ENCODE data around the gene ADRA2C. TPM values are rescaled to one million over a fixed set of nuclear protein-coding genes. Genes with fewer than 3 reads are reported as not detected.

ADRA2C gene
- total RNA-seq, 1 experiment from 2014 or later = 28.1 TPM

- TF ChIP-seq, protein P1, sequence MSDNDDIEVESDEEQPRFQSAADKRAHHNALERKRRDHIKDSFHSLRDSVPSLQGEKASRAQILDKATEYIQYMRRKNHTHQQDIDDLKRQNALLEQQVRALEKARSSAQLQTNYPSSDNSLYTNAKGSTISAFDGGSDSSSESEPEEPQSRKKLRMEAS (IDR thresholded peaks at IDR 0.05) = no peak
- TF ChIP-seq, protein P2, sequence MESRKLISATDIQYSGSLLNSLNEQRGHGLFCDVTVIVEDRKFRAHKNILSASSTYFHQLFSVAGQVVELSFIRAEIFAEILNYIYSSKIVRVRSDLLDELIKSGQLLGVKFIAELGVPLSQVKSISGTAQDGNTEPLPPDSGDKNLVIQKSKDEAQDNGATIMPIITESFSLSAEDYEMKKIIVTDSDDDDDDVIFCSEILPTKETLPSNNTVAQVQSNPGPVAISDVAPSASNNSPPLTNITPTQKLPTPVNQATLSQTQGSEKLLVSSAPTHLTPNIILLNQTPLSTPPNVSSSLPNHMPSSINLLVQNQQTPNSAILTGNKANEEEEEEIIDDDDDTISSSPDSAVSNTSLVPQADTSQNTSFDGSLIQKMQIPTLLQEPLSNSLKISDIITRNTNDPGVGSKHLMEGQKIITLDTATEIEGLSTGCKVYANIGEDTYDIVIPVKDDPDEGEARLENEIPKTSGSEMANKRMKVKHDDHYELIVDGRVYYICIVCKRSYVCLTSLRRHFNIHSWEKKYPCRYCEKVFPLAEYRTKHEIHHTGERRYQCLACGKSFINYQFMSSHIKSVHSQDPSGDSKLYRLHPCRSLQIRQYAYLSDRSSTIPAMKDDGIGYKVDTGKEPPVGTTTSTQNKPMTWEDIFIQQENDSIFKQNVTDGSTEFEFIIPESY (IDR thresholded peaks at IDR 0.05; ENCODE audit: extremely low read depth, insufficient replicate concordance, low read length) = no peak
- no peak for TF ChIP-seq CEBPB (IDR thresholded peaks at IDR 0.05; ENCODE audit: low read depth)
- no peak for TF ChIP-seq ZFX (IDR thresholded peaks at IDR 0.05)
- TF ChIP-seq ZNF274 (IDR thresholded peaks at IDR 0.05; ENCODE audit: low read depth, low read length) = no peak
- TF ChIP-seq FOSL1 (IDR thresholded peaks at IDR 0.05; ENCODE audit: low read depth) = no peak
Measured at GRCh38 chr4:3748136-3748898, 17.9 kb upstream of the ADRA2C start (continued).

DNA sequence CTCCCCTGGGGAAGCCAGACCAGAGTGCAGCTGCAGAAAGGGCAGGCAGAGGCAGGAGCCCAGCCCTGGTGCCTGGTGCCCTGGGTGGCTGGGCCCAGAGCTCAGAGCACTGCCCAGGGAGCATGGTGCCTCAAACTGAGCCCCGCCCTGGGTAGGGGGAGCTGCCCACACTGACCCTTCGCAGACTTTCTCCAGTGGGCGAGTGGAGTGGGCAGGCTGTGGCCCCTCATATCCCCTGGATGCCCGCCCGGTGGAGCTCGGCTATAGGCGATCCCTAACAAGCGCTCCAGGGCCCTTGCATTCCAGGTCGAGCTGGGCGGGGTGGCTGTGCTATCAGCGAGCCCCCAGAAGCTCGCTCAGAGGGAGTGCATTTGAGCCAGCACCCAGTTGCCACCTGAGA lies 17.1 kb upstream of the ADRA2C start:
- Histone ChIP-seq H3K9ac (ENCODE audit: low read length) (no peak overlapping the region), H3K9me3 (ENCODE audit: control insufficient read depth in 1 of 2, insufficient read depth in 1 of 2, low read depth in 1 of 2, low read length in 2 of 2) (no peaks in the 10 kb centered on the region; a peak in 1 of 4 replicates), H4K20me1 (ENCODE audit: insufficient read depth) (no peaks in the 10 kb centered on the region), H3K79me2 (ENCODE audit: insufficient read depth, low read length) (no peaks in the 10 kb centered on the region), H2AFZ (ENCODE audit: low read depth, low read length, poor library complexity, severe bottlenecking) (no peak overlapping the region), H3K4me1 (ENCODE audit: control insufficient read depth in 1 of 2, insufficient read depth in 2 of 2, low read length in 2 of 2) (peaks cover 5 to 23% of the 10 kb centered on the region in 2 experiments; a peak in 3 of 4 replicates), H3K27me3 (ENCODE audit: insufficient read depth, low read length) (no peaks in the 10 kb centered on the region), H3K27ac (ENCODE audit: low read depth, low read length) (no peak overlapping the region), H3K36me3 (ENCODE audit: control insufficient read depth in 1 of 2, insufficient read depth in 2 of 2, low read length in 2 of 2) (no peaks in the 10 kb centered on the region), H3K9me2 (ENCODE audit: insufficient read depth) (no peaks in the 10 kb centered on the region), H3K4me3 (replicated peaks in 1 of 2; ENCODE audit: low read depth in 1 of 2, low read length in 2 of 2) (no peak overlapping the region), H3K4me2 (ENCODE audit: low read length) (no peak overlapping the region)
- intact Hi-C loops (cut with micrococcal nuclease) = no loop called here
- TF ChIP-seq TCF7L2 (IDR thresholded peaks at IDR 0.05; ENCODE audit: borderline replicate concordance, extremely low read depth, insufficient read depth, insufficient read length) (no peak), REST (IDR thresholded peaks at IDR 0.05; ENCODE audit: low read depth) (no peak), EZH2 (IDR thresholded peaks at IDR 0.05) (no peak), SRF (IDR thresholded peaks at IDR 0.05; ENCODE audit: low read depth) (no peak), YY1 (IDR thresholded peaks at IDR 0.05; ENCODE audit: extremely low read depth, insufficient replicate concordance, low read depth, low read length) (no peak), RAD21 (IDR thresholded peaks at IDR 0.05; ENCODE audit: low read depth) (no peak), POLR2AphosphoS5 (IDR thresholded peaks at IDR 0.05; ENCODE audit: low read depth, low read length) (no peak)
- TF ChIP-seq, protein P2 (IDR thresholded peaks at IDR 0.05; ENCODE audit: extremely low read depth, insufficient replicate concordance, low read length) = no peak
- DNase-seq (ENCODE audit: low read depth, low spot score) (no peak), ATAC-seq (no peak)
- CTCF ChIA-PET = no interaction called here
- RAD21 ChIA-PET (ENCODE audit: low non-redundant PET in 1 of 2, low total read pairs in 2 of 2, uncharacterized antibody in 2 of 2, unreplicated experiment in 2 of 2) = no interaction called here
- POLR2A ChIA-PET = no interaction called here
- no TSS peak for BruUV-seq (replicated peaks)

All from HCT116 (cell line).